ENCODE data around the gene SLC10A7. TPM values are rescaled to one million over a fixed set of nuclear protein-coding genes. Genes with fewer than 3 reads are reported as not detected.

The SLC10A7 gene
- total RNA-seq, 1 experiment from 2014 or later, result 15.9 TPM

DNA sequence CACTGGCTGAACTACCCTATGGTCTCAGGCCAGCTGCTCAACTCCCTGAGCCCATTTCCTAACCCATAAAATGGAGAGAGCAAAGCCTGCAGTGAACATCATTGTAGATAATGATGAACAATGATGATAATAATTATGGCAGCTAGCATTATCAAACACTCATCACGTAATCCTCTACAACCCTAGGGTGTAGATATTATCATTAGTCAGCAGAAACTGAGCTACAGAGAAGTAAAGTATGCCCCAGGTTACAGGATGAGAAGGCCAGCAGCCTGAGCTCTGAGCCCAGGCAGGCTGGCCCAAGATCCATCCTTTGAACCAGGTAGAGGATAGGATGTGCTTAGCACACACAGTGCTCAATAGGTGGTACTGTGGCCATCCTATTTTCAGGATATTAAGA is 264.2 kb downstream of the SLC10A7 start:
- no peak overlapping the region for H3K27ac Mint-ChIP-seq (ENCODE audit: unreplicated experiment)
- intact Hi-C loops (cut with micrococcal nuclease; ENCODE audit: unreplicated experiment), result no loop called here
- BruUV-seq (replicated peaks), result no TSS peak

DNA sequence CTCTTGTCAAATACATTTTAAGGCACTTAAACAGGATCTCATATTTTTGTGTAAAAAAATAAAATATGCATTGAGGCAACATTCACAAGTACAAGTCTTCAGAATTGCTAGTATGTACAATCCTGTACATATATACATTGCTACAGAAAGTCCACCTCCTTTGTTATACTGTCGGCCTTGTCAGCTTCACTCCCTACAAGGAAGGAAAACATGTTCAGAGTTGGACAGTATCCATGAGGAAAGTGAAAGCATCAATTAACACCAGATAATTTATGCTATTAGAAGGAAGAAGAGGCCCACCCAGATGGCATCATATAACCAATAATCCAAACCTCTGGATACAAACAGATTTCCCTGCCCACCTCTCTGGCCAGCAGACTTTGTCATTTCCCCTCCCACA is 265.4 kb downstream of the SLC10A7 start:
- DNase-seq, result no peak
- Mint-ChIP-seq H3K27ac (ENCODE audit: unreplicated experiment) (no peak overlapping the region), H3K4me1 (ENCODE audit: low read depth, unreplicated experiment) (peaks cover 18% of the 10 kb centered on the region), H3K9me3 (ENCODE audit: low read depth, unreplicated experiment) (no peaks in the 10 kb centered on the region), H3K27me3 (ENCODE audit: unreplicated experiment) (no peaks in the 10 kb centered on the region), H3K4me3 (ENCODE audit: low read depth, unreplicated experiment) (no peak overlapping the region), H3K36me3 (ENCODE audit: insufficient read depth, unreplicated experiment) (peaks cover 6% of the 10 kb centered on the region)
- no peak for TF ChIP-seq CTCF (IDR thresholded peaks at IDR 0.05; ENCODE audit: unreplicated experiment)
- CTCF ChIA-PET, result no interaction called here
- intact Hi-C loops (cut with micrococcal nuclease; ENCODE audit: unreplicated experiment), result no loop called here
- no TSS peak for BruUV-seq (replicated peaks)

More for the DNA sequence above, 264.2 kb downstream of the SLC10A7 start:
- Mint-ChIP-seq H3K9me3 (ENCODE audit: low read depth, unreplicated experiment) (no peaks in the 10 kb centered on the region), H3K4me3 (ENCODE audit: low read depth, unreplicated experiment) (no peak overlapping the region), H3K36me3 (ENCODE audit: insufficient read depth, unreplicated experiment) (peaks cover 6% of the 10 kb centered on the region), H3K4me1 (ENCODE audit: low read depth, unreplicated experiment) (peaks cover 22% of the 10 kb centered on the region), H3K27me3 (ENCODE audit: unreplicated experiment) (no peaks in the 10 kb centered on the region)
- CTCF ChIA-PET, result no interaction called here
- no peak for TF ChIP-seq CTCF (IDR thresholded peaks at IDR 0.05; ENCODE audit: unreplicated experiment)
- no peak for DNase-seq

DNA sequence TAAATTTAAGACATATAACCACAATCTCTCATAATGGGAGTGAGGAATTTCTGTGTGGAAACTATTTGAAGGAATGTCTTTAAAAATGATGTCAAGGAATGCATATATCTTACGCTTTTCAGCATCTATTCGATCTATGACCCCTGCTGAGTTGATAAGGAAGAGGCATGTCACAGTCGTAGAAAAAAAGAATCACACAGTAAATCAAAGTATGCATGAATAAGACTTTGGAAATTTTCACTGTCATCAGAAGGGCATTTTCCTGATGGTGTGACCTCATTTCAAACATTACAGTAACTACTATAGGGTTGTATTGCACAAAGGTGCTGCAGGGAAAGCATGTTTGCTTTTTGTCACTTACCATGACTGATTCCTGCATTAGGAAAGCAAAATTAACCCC is 265.9 kb downstream of the SLC10A7 start:
- intact Hi-C loops (cut with micrococcal nuclease; ENCODE audit: unreplicated experiment), result no loop called here

DNA sequence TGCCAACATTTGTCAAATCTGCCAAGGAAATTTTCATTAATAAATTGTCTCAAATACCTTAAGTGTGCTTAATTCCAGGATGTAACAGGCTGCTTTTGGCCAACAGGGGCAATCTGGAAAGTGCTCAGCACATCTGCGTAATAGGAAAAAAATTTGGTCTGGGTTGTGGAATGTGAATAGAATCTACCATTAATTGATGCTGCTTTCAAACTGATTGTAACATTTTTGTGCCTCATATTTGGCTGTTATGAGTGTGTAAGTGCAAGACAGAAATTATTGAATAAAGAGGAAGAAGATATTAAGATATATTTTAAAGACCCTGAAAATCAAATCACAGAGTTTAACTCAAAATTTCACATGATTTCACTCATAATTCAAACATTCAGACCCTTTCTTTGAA is 266.3 kb downstream of the SLC10A7 start:
- intact Hi-C loops (cut with micrococcal nuclease; ENCODE audit: unreplicated experiment), result no loop called here
- no TSS peak for BruUV-seq (replicated peaks)
- Mint-ChIP-seq H3K27me3 (ENCODE audit: unreplicated experiment) (no peaks in the 10 kb centered on the region), H3K4me3 (ENCODE audit: low read depth, unreplicated experiment) (no peak overlapping the region), H3K36me3 (ENCODE audit: insufficient read depth, unreplicated experiment) (no peaks in the 10 kb centered on the region), H3K4me1 (ENCODE audit: low read depth, unreplicated experiment) (peaks cover 14% of the 10 kb centered on the region), H3K27ac (ENCODE audit: unreplicated experiment) (no peak overlapping the region), H3K9me3 (ENCODE audit: low read depth, unreplicated experiment) (no peaks in the 10 kb centered on the region)
- CTCF ChIA-PET, result no interaction called here
- DNase-seq, result no peak
- no peak for TF ChIP-seq CTCF (IDR thresholded peaks at IDR 0.05; ENCODE audit: unreplicated experiment)

More for the DNA sequence above, 265.9 kb downstream of the SLC10A7 start:
- Mint-ChIP-seq H3K27me3 (ENCODE audit: unreplicated experiment) (no peaks in the 10 kb centered on the region), H3K4me3 (ENCODE audit: low read depth, unreplicated experiment) (no peak overlapping the region), H3K4me1 (ENCODE audit: low read depth, unreplicated experiment) (peaks cover 14% of the 10 kb centered on the region), H3K27ac (ENCODE audit: unreplicated experiment) (no peak overlapping the region), H3K36me3 (ENCODE audit: insufficient read depth, unreplicated experiment) (peaks cover 2% of the 10 kb centered on the region), H3K9me3 (ENCODE audit: low read depth, unreplicated experiment) (no peaks in the 10 kb centered on the region)
- no peak for TF ChIP-seq CTCF (IDR thresholded peaks at IDR 0.05; ENCODE audit: unreplicated experiment)
- no peak for DNase-seq
- no TSS peak for BruUV-seq (replicated peaks)
- CTCF ChIA-PET, result no interaction called here
